HepG2 (cell line): ENCODE data around the gene TIMM10. TPM values are rescaled to one million over a fixed set of nuclear protein-coding genes. Genes with fewer than 3 reads are reported as not detected.

Experiments
- ATF3 ChIP-seq: sonication (generic); formaldehyde crosslinking; IDR thresholded peaks from 2 replicates; pipeline ENCODE4 v1.4.0; 2020; ENCODE audit warnings: missing genetic modification reagents
- CENPX ChIP-seq: sonication (generic); formaldehyde crosslinking; IDR thresholded peaks from 2 replicates; pipeline ENCODE4 v1.9.0; 2021; ENCODE audit warnings: mild to moderate bottlenecking, missing genetic modification reagents, moderate library complexity
- GATAD1 ChIP-seq: IDR thresholded peaks from 2 replicates; pipeline ENCODE4 v1.6.1; 2016; ENCODE audit warnings: missing genetic modification reagents, missing compliant biosample characterization
- GMEB1 ChIP-seq: sonication (generic); formaldehyde crosslinking; IDR thresholded peaks from 2 replicates; pipeline ENCODE4 v1.5.1; 2020; ENCODE audit warnings: missing genetic modification reagents, mild to moderate bottlenecking, borderline replicate concordance
- HOXD1 ChIP-seq: sonication (generic); formaldehyde crosslinking; IDR thresholded peaks from 2 replicates; pipeline ENCODE4 v1.5.0; 2020; ENCODE audit warnings: missing genetic modification reagents
- MATR3 ChIP-seq: sonication (generic); formaldehyde crosslinking; IDR thresholded peaks from 2 replicates; pipeline ENCODE4 v1.4.0; 2020; ENCODE audit warnings: missing genetic modification reagents
- MED8 ChIP-seq: sonication (generic); formaldehyde crosslinking; IDR thresholded peaks from 2 replicates; pipeline ENCODE4 v1.8.1; 2023; ENCODE audit warnings: mild to moderate bottlenecking, missing genetic modification reagents; ENCODE audit not compliant: insufficient replicate concordance
- MYNN ChIP-seq: sonication (generic); formaldehyde crosslinking; IDR thresholded peaks from 2 replicates; pipeline ENCODE4 v1.4.0; 2020; ENCODE audit warnings: mild to moderate bottlenecking, low read depth, missing genetic modification reagents
- PHF8 ChIP-seq: sonication (generic); formaldehyde crosslinking; IDR thresholded peaks from 2 replicates; pipeline ENCODE4 v1.5.0; 2020; ENCODE audit warnings: missing genetic modification reagents
- POGZ ChIP-seq: sonication (generic); formaldehyde crosslinking; IDR thresholded peaks from 2 replicates; pipeline ENCODE4 v1.4.0; 2020; ENCODE audit warnings: mild to moderate bottlenecking, missing genetic modification reagents
- SATB2 ChIP-seq: sonication (generic); formaldehyde crosslinking; IDR thresholded peaks from 2 replicates; pipeline ENCODE4 v1.5.0; 2020; ENCODE audit warnings: missing genetic modification reagents
- SP5 ChIP-seq: IDR thresholded peaks from 2 replicates; pipeline ENCODE4 v1.6.1; 2016; ENCODE audit warnings: low read depth, borderline replicate concordance
- TRIM22 ChIP-seq: fragments of 450-650 bp; IDR thresholded peaks from 2 replicates; pipeline ENCODE4 v1.6.1; 2017
- ZBTB49 ChIP-seq: sonication (generic); formaldehyde crosslinking; IDR thresholded peaks from 2 replicates; pipeline ENCODE4 v1.4.0; 2020; ENCODE audit warnings: missing genetic modification reagents, borderline replicate concordance
- ZNF224 ChIP-seq: sonication (generic); formaldehyde crosslinking; IDR thresholded peaks from 2 replicates; pipeline ENCODE4 v1.5.0; 2020; ENCODE audit warnings: mild to moderate bottlenecking, missing genetic modification reagents
- ZNF235 ChIP-seq: sonication (generic); formaldehyde crosslinking; IDR thresholded peaks from 2 replicates; pipeline ENCODE4 v1.8.1; 2023; ENCODE audit warnings: mild to moderate bottlenecking, missing genetic modification reagents, borderline replicate concordance
- ZNF280D ChIP-seq: sonication (generic); formaldehyde crosslinking; IDR thresholded peaks from 2 replicates; pipeline ENCODE4 v1.5.1; 2020; ENCODE audit warnings: mild to moderate bottlenecking, missing genetic modification reagents
- ZNF460 ChIP-seq: sonication (generic); formaldehyde crosslinking; IDR thresholded peaks from 2 replicates; pipeline ENCODE4 v1.5.1; 2020; ENCODE audit warnings: missing genetic modification reagents, mild to moderate bottlenecking, borderline replicate concordance
- ZNF605 ChIP-seq: sonication (generic); formaldehyde crosslinking; IDR thresholded peaks from 2 replicates; pipeline ENCODE4 v1.8.0; 2022; ENCODE audit warnings: mild to moderate bottlenecking, missing genetic modification reagents
- polyA plus RNA-seq, 8 experiments: library from polyadenylated mRNA; depleted of rRNA in 3 of 8; stranded (reverse) in 7 of 8; unstranded in 1 of 8; fragments of >200 nt; fragmentation: Illumina TruSeq in 4 of 8; extraction: Trizol in 4 of 8; gene quantifications; 2 replicates each; pipeline versions ENCODE4 v1.2.1 to v1.2.3, GENCODE V29; 2011 to 2016; ENCODE audit warnings: low read depth in 4 of 8, missing spikeins in 1 of 8, mixed read lengths in 1 of 8; ENCODE audit not compliant: insufficient read depth in 1 of 8
- total RNA-seq, 5 experiments: library from RNA; depleted of rRNA; stranded (reverse); fragments of >200 nt; fragmentation: Illumina TruSeq; extraction: Trizol; gene quantifications; 2 replicates each; pipeline ENCODE4 v1.2.3, GENCODE V29; 2016; ENCODE audit warnings: low read depth in 1 of 5

Gene TIMM10
- total and polyA plus RNA-seq, 2 of the 13 experiments (the other 11 are each of a cell fraction or from before 2014, with no cell fraction given), result 67.8 to 82.2 TPM

GRCh38 chr11:57514538-57515331 lies 15.8 kb downstream of the TIMM10 start (continued):
- TF ChIP-seq ZBTB49 (no peak), MED8 (CRISPR knock-in tag) (peak; percentile 79), ZNF460 (no peak; the same call in 1 of the 2 replicates), HOXD1 (CRISPR knock-in tag) (0 out of 2 replicates have a peak, but pooled peaks have one; percentile 68), ATF3 (CRISPR knock-in tag) (no peak), PHF8 (CRISPR knock-in tag) (peak; percentile 62; the same call in 1 of the 2 replicates), GMEB1 (CRISPR knock-in tag) (0 out of 2 replicates have a peak, but pooled peaks have one; percentile 1), MYNN (CRISPR knock-in tag) (no peak), ZNF605 (CRISPR knock-in tag) (peak; percentile 88), ZNF235 (no peak; the same call in 1 of the 2 replicates), POGZ (CRISPR knock-in tag) (no peak), MATR3 (no peak), CENPX (CRISPR knock-in tag) (no peak), SATB2 (CRISPR knock-in tag) (no peak), GATAD1 (CRISPR knock-in tag) (no peak), SP5 (peak; percentile 63; the same call in 1 of the 2 replicates), TRIM22 (no peak), ZNF280D (CRISPR knock-in tag) (no peak; the same call in 1 of the 2 replicates), ZNF224 (no peak)
